Vagina (tissue), 2 donors: Measurements from ENCODE around the gene GRXCR1. TPM values are rescaled to one million over a fixed set of nuclear protein-coding genes. Genes with fewer than 3 reads are reported as not detected.

Experiments
- DNase-seq, 2 donors: peaks; one replicate each; pipeline ENCODE4 v3.0.0-alpha.2; 2017; ENCODE audit errors: extremely low spot score in 2 of 2
- H3K27ac ChIP-seq: fragments of 200-600 bp; sonication (generic); one replicate; pipeline ENCODE4 v1.5.1; 2019
- H3K27me3 ChIP-seq: fragments of 200-600 bp; sonication (generic); one replicate; pipeline ENCODE4 v1.5.1; 2019
- H3K36me3 ChIP-seq, 2 donors: fragments of 200-600 bp; sonication (generic); one replicate each; pipeline ENCODE4 v1.5.1; 2017 to 2019
- H3K4me1 ChIP-seq: fragments of 200-600 bp; sonication (generic); one replicate; pipeline ENCODE4 v1.5.1; 2019
- H3K4me3 ChIP-seq, 2 donors: fragments of 200-600 bp; sonication (generic); 1 replicate in 1 of 2; 2 replicates in 1 of 2; pipeline ENCODE4 v1.5.1; 2016 to 2019
- H3K9me3 ChIP-seq: fragments of 200-600 bp; sonication (generic); one replicate; pipeline ENCODE4 v1.5.1; 2019
- CTCF ChIP-seq, 3 experiments: fragments of 450-650 bp in 2 of 3; fragments of 200-600 bp in 1 of 3; sonication (generic) in 1 of 3; IDR thresholded peaks; one replicate each; pipeline ENCODE4 v1.5.1; 2017 to 2019; ENCODE audit warnings: antibody characterized with exemption in 3 of 3, mild to moderate bottlenecking in 2 of 3, moderate library complexity in 2 of 3
- POLR2A ChIP-seq, 2 donors: fragments of 450-650 bp; IDR thresholded peaks; one replicate each; pipeline ENCODE4 v1.6.1; 2017; ENCODE audit warnings: antibody characterized with exemption in 2 of 2, mild to moderate bottlenecking in 2 of 2, moderate library complexity in 2 of 2
- POLR2AphosphoS5 ChIP-seq, 2 donors: sonication (generic); formaldehyde crosslinking; IDR thresholded peaks; one replicate each; pipeline ENCODE4 v1.9.0; 2017; ENCODE audit warnings: antibody characterized with exemption in 2 of 2, mild to moderate bottlenecking in 2 of 2, low read depth in 1 of 2; ENCODE audit not compliant: insufficient read depth in 1 of 2
- intact Hi-C: fragments of 100-400 bp; cut with DNase I; formaldehyde crosslinking; loops from one replicate; pipeline ENCODE4 v1.15.1; 2023
- total RNA-seq: library from RNA; depleted of rRNA; stranded (reverse); fragments of >200 nt; gene quantifications from one replicate; pipeline ENCODE4 v1.2.3, GENCODE V29; 2016

Gene GRXCR1
- total RNA-seq, 1 donor from 2014 or later: not detected

- H3K9me3 ChIP-seq: no peaks in the 10 kb centered on the region
- no peaks in the 10 kb centered on the region for H3K4me1 ChIP-seq
- no peaks in the 10 kb centered on the region for H3K27me3 ChIP-seq
- DNase-seq: no peak
- H3K4me3 ChIP-seq: no peak overlapping the region
- H3K27ac ChIP-seq: no peak overlapping the region
- TF ChIP-seq POLR2A (IDR thresholded peaks at IDR 0.05) (no peak), CTCF (IDR thresholded peaks at IDR 0.05) (no peak)
- no peaks in the 10 kb centered on the region for H3K36me3 ChIP-seq
- intact Hi-C loops: no loop called here
Measured at GRCh38 chr4:42891644-42892043, 869 bp upstream of the GRXCR1 start.

- no peaks in the 10 kb centered on the region for H3K4me1 ChIP-seq
- TF ChIP-seq POLR2AphosphoS5 (IDR thresholded peaks at IDR 0.05; ENCODE audit: insufficient read depth in 1 of 2, low read depth in 1 of 2): no peak
- no peak for TF ChIP-seq CTCF (IDR thresholded peaks at IDR 0.05)
- TF ChIP-seq POLR2A (IDR thresholded peaks at IDR 0.05): no peak
- H3K9me3 ChIP-seq: no peaks in the 10 kb centered on the region
- no peak overlapping the region for H3K27ac ChIP-seq
- DNase-seq: no peak
- no peaks in the 10 kb centered on the region for H3K36me3 ChIP-seq
- no peaks in the 10 kb centered on the region for H3K27me3 ChIP-seq
- intact Hi-C loops: no loop called here
- no peak overlapping the region for H3K4me3 ChIP-seq
Measured at GRCh38 chr4:42895452-42895851, 2.9 kb downstream of the GRXCR1 start.

- intact Hi-C loops: no loop called here
Measured at GRCh38 chr4:42904986-42905385, 12.5 kb downstream of the GRXCR1 start.

GRCh38 chr4:42905591-42905990 lies 13.1 kb downstream of the GRXCR1 start:
- Histone ChIP-seq H3K36me3 (no peaks in the 10 kb centered on the region), H3K9me3 (no peaks in the 10 kb centered on the region), H3K27me3 (no peaks in the 10 kb centered on the region), H3K27ac (no peak overlapping the region), H3K4me3 (no peak overlapping the region), H3K4me1 (peaks cover 5% of the 10 kb centered on the region)
- DNase-seq: no peak
- no peak for TF ChIP-seq CTCF (IDR thresholded peaks at IDR 0.05)
- no peak for TF ChIP-seq POLR2AphosphoS5 (IDR thresholded peaks at IDR 0.05; ENCODE audit: insufficient read depth in 1 of 2, low read depth in 1 of 2)
- TF ChIP-seq POLR2A (IDR thresholded peaks at IDR 0.05): no peak
- intact Hi-C loops: no loop called here

More at GRCh38 chr4:42904986-42905385, 12.5 kb downstream of the GRXCR1 start:
- no peaks in the 10 kb centered on the region for H3K27me3 ChIP-seq
- TF ChIP-seq POLR2A (IDR thresholded peaks at IDR 0.05) (no peak), POLR2AphosphoS5 (IDR thresholded peaks at IDR 0.05; ENCODE audit: insufficient read depth in 1 of 2, low read depth in 1 of 2) (no peak), CTCF (IDR thresholded peaks at IDR 0.05) (no peak)
- H3K36me3 ChIP-seq: no peaks in the 10 kb centered on the region
- no peak overlapping the region for H3K4me3 ChIP-seq
- H3K9me3 ChIP-seq: no peaks in the 10 kb centered on the region
- DNase-seq: no peak
- peaks cover 5% of the 10 kb centered on the region for H3K4me1 ChIP-seq
- H3K27ac ChIP-seq: no peak overlapping the region

GRCh38 chr4:42906341-42906740 lies 13.8 kb downstream of the GRXCR1 start:
- Histone ChIP-seq H3K4me3 (no peak overlapping the region), H3K36me3 (no peaks in the 10 kb centered on the region), H3K27me3 (no peaks in the 10 kb centered on the region), H3K9me3 (no peaks in the 10 kb centered on the region), H3K27ac (no peak overlapping the region), H3K4me1 (peaks cover 5% of the 10 kb centered on the region)
- no peak for DNase-seq
- intact Hi-C loops: no loop called here
- TF ChIP-seq POLR2A (IDR thresholded peaks at IDR 0.05): no peak
- TF ChIP-seq POLR2AphosphoS5 (IDR thresholded peaks at IDR 0.05; ENCODE audit: insufficient read depth in 1 of 2, low read depth in 1 of 2): no peak
- TF ChIP-seq CTCF (IDR thresholded peaks at IDR 0.05): no peak
